ENCODE data around the gene PROZ. TPM values are rescaled to one million over a fixed set of nuclear protein-coding genes. Genes with fewer than 3 reads are reported as not detected.

The PROZ gene
- total and polyA plus RNA-seq, 2 of the 13 experiments (the other 11 are each of a cell fraction or from before 2014, with no cell fraction given) = 5.6 to 22.5 TPM

DNA sequence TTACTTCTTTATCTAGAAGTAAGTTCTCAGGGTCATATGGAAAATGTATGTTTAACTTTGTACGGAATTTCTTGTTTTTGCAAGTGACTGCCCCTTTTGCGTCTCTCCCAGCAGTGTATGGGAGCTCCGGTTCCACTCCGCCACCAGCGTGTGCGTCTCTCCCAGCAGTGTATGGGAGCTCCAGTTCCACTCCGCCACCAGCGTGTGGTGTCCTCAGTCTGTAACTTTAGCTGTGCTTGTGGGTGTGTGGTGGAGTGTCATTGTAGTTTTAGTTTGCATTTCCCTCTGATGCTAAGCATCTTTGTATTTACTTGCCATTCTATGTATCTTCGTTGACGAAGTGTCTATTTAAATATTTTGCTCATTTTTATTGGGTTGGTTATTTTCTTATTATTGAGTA, 53.3 kb downstream of the PROZ start:
- no peaks in the 10 kb centered on the region for H3K9me3 ChIP-seq (ENCODE audit: low read length)
- H3K27me3 ChIP-seq (ENCODE audit: control insufficient read depth in 1 of 2, insufficient read depth in 2 of 2, low read length in 2 of 2) = no peaks in the 10 kb centered on the region
- DNase-seq (ENCODE audit: low spot score) = peak; percentile 51
- ChIA-PET CTCF (ENCODE audit: low intra/inter-chr PET ratio, low total read pairs) (no interaction called here), POLR2A (interaction anchor here (0.9 to 1.0 kb wide), 2 partner anchors 54 to 61 kb away, joined by 3 read pairs; partner anchors contain the start of gene PROZ)
- intact Hi-C loops (cut with micrococcal nuclease; ENCODE audit: unreplicated experiment) = no loop called here
- ATAC-seq = no peak
- H3K79me2 ChIP-seq (ENCODE audit: insufficient read depth, low read length) = peaks cover 87% of the 10 kb centered on the region
- in situ Hi-C loops (cut with HindIII; ENCODE audit: extremely low pct_ligation_motif_present, low pct_unique_long_range_greater_than_20kb) = no loop called here
- H3K36me3 ChIP-seq (replicated peaks in 1 of 2; ENCODE audit: control insufficient read depth in 1 of 2, insufficient read depth in 2 of 2, low read length in 2 of 2) = peaks cover 0 to 24% of the 10 kb centered on the region in 2 experiments; a peak in 2 of 5 replicates
- FAIRE-seq = peak; percentile 51
- H3K4me3 ChIP-seq (replicated peaks in 1 of 3; ENCODE audit: insufficient read depth in 1 of 3, low read depth in 2 of 3, low read length in 3 of 3) = no peak overlapping the region
- no peak overlapping the region for H2AFZ ChIP-seq (ENCODE audit: low read length)
- H3K4me1 ChIP-seq (ENCODE audit: insufficient read depth, low read length) = peaks cover 74% of the 10 kb centered on the region
- H4K20me1 ChIP-seq (ENCODE audit: insufficient read depth, low read length) = peaks cover 53% of the 10 kb centered on the region
- BruUV-seq (replicated peaks) = no TSS peak
- peak overlapping the region; percentile 82; the same call in 1 of the 2 replicates for H3K4me2 ChIP-seq (ENCODE audit: low read depth, low read length)
- no peak overlapping the region for H3K27ac ChIP-seq (ENCODE audit: extremely low read length, insufficient read depth, low read length)
- WGBS (ENCODE audit: low lambda C conversion rate) = 93% methylated on average over 10 of the region's 10 CpGs
- H3K9ac ChIP-seq (ENCODE audit: insufficient read depth, low read depth, low read length) = no peak overlapping the region
- TF ChIP-seq GATAD1 (CRISPR knock-in tag; IDR thresholded peaks at IDR 0.05) (peak; percentile 26; the same call in 1 of the 2 replicates), HOXA3 (CRISPR knock-in tag; IDR thresholded peaks at IDR 0.05) (peak; percentile 51; the same call in 1 of the 2 replicates), MIER3 (CRISPR knock-in tag; IDR thresholded peaks at IDR 0.05; ENCODE audit: borderline replicate concordance) (0 out of 2 replicates have a peak, but pooled peaks have one; percentile 29), GMEB1 (CRISPR knock-in tag; IDR thresholded peaks at IDR 0.05; ENCODE audit: borderline replicate concordance) (no peak), POLR2G (IDR thresholded peaks at IDR 0.05; ENCODE audit: low read depth, low read length) (no peak), ARID4A (CRISPR knock-in tag; IDR thresholded peaks at IDR 0.05; ENCODE audit: borderline replicate concordance) (peak; percentile 26; the same call in 1 of the 2 replicates), ZBTB25 (CRISPR knock-in tag; IDR thresholded peaks at IDR 0.05) (no peak), GATAD2A (CRISPR knock-in tag; IDR thresholded peaks at IDR 0.05) (0 out of 2 replicates have a peak, but pooled peaks have one; percentile 11), STAG1 (CRISPR knock-in tag; IDR thresholded peaks at IDR 0.05) (peak; percentile 31), ZMYM4 (CRISPR knock-in tag; IDR thresholded peaks at IDR 0.05) (peak; percentile 92)
- TF ChIP-seq, protein P1, sequence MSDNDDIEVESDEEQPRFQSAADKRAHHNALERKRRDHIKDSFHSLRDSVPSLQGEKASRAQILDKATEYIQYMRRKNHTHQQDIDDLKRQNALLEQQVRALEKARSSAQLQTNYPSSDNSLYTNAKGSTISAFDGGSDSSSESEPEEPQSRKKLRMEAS (IDR thresholded peaks at IDR 0.05) = no peak
- TF ChIP-seq, protein P2, sequence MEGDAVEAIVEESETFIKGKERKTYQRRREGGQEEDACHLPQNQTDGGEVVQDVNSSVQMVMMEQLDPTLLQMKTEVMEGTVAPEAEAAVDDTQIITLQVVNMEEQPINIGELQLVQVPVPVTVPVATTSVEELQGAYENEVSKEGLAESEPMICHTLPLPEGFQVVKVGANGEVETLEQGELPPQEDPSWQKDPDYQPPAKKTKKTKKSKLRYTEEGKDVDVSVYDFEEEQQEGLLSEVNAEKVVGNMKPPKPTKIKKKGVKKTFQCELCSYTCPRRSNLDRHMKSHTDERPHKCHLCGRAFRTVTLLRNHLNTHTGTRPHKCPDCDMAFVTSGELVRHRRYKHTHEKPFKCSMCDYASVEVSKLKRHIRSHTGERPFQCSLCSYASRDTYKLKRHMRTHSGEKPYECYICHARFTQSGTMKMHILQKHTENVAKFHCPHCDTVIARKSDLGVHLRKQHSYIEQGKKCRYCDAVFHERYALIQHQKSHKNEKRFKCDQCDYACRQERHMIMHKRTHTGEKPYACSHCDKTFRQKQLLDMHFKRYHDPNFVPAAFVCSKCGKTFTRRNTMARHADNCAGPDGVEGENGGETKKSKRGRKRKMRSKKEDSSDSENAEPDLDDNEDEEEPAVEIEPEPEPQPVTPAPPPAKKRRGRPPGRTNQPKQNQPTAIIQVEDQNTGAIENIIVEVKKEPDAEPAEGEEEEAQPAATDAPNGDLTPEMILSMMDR (CRISPR knock-in tag; IDR thresholded peaks at IDR 0.05) = peak; percentile 70

All from HepG2 (cell line).